Activated T-cell treated with anti-CD3 and anti-CD28 coated beads, Interleukin-2, amount 50 U/mL, for 24 hours (primary cell): ENCODE results near the gene KRT72.

Experiments
- DNase-seq: peaks from one replicate; pipeline ENCODE4 v3.0.0-alpha.2; 2020
- H3K27ac Mint-ChIP-seq: 2 replicates; pipeline ENCODE4 v1.8.0; 2020; ENCODE audit warnings: mild to moderate bottlenecking, mixed read lengths
- H3K27me3 Mint-ChIP-seq: 2 replicates; pipeline ENCODE4 v1.8.0; 2020; ENCODE audit warnings: mixed read lengths
- H3K36me3 Mint-ChIP-seq: 2 replicates; pipeline ENCODE4 v1.8.0; 2020; ENCODE audit warnings: low read depth, mixed read lengths
- H3K4me1 Mint-ChIP-seq: 2 replicates; pipeline ENCODE4 v1.8.0; 2020; ENCODE audit warnings: low read depth, mixed read lengths
- H3K4me3 Mint-ChIP-seq: 2 replicates; pipeline ENCODE4 v1.8.0; 2020; ENCODE audit warnings: mild to moderate bottlenecking, moderate library complexity, mixed read lengths
- H3K9me3 Mint-ChIP-seq: 2 replicates; pipeline ENCODE4 v1.8.0; 2020; ENCODE audit warnings: mixed read lengths

KRT72 gene

GRCh38 chr12:52634266-52635056 lies 33.2 kb upstream of the KRT72 start:
- Mint-ChIP-seq H3K4me3 (no peak overlapping the region), H3K27me3 (no peaks in the 10 kb centered on the region), H3K4me1 (peaks cover 58% of the 10 kb centered on the region), H3K9me3 (no peaks in the 10 kb centered on the region), H3K27ac (no peak overlapping the region), H3K36me3 (no peaks in the 10 kb centered on the region)
- DNase-seq = no peak

DNA sequence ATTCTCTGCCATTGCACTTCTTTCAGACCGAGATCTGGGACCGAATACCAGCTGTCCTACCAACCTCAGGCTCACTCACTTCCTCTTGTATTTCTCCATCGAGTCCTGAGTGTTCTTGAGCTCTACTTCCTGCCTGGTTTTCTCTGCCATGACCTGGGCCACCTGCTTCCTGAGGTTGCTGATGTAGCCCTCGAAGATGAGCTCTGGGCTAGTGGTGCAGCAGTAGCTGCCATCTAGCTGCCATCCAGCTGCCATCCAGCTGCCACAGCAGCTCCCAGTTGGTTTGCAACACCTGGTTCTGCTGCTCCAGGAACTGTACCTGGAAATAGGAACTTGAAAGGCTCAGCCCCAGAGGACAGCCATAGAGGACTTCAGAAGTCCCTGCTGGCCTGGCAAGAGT lies 32.1 kb upstream of the KRT72 start:
- Mint-ChIP-seq H3K27ac (peak overlapping the region; percentile 26), H3K4me1 (peaks cover 60% of the 10 kb centered on the region), H3K27me3 (no peaks in the 10 kb centered on the region), H3K36me3 (no peaks in the 10 kb centered on the region), H3K4me3 (no peak overlapping the region), H3K9me3 (no peaks in the 10 kb centered on the region)
- DNase-seq = no peak

GRCh38 chr12:52632656-52633055 lies 31.4 kb upstream of the KRT72 start:
- no peak for DNase-seq
- no peaks in the 10 kb centered on the region for H3K27me3 Mint-ChIP-seq
- peaks cover 61% of the 10 kb centered on the region for H3K4me1 Mint-ChIP-seq
- H3K9me3 Mint-ChIP-seq = no peaks in the 10 kb centered on the region
- H3K36me3 Mint-ChIP-seq = no peaks in the 10 kb centered on the region
- H3K27ac Mint-ChIP-seq = no peak overlapping the region
- H3K4me3 Mint-ChIP-seq = no peak overlapping the region

GRCh38 chr12:52631676-52632459 lies 30.6 kb upstream of the KRT72 start:
- H3K27me3 Mint-ChIP-seq = no peaks in the 10 kb centered on the region
- H3K4me1 Mint-ChIP-seq = peaks cover 64% of the 10 kb centered on the region
- H3K9me3 Mint-ChIP-seq = no peaks in the 10 kb centered on the region
- no peak for DNase-seq
- H3K36me3 Mint-ChIP-seq = no peaks in the 10 kb centered on the region
- H3K4me3 Mint-ChIP-seq = no peak overlapping the region
- H3K27ac Mint-ChIP-seq = no peak overlapping the region

DNA sequence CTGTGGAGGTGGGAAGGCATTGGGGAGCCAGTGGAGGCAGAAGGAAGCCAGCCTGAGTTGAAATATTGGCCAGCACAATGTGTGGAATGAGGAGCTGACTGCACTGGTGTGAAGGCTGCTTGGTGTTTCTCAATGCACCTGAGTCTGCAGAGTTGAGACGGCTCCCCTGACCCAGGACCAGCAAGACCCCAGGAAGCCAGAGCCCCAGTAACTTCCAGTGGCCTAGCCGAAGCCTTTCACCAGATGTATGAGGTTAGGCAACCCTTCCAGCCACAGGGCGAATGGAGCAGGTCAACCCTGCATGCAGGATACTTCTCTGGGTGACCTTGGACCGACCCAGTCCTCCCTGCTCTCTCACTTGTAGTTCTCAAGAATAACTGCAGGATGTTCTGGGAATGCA lies 30.0 kb upstream of the KRT72 start:
- Mint-ChIP-seq H3K27ac (no peak overlapping the region), H3K27me3 (no peaks in the 10 kb centered on the region), H3K4me1 (peaks cover 61% of the 10 kb centered on the region), H3K9me3 (no peaks in the 10 kb centered on the region), H3K36me3 (no peaks in the 10 kb centered on the region), H3K4me3 (no peak overlapping the region)
- DNase-seq = no peak

- peaks cover 62% of the 10 kb centered on the region for H3K4me1 Mint-ChIP-seq
- H3K9me3 Mint-ChIP-seq = no peaks in the 10 kb centered on the region
- no peak for DNase-seq
- no peaks in the 10 kb centered on the region for H3K27me3 Mint-ChIP-seq
- H3K4me3 Mint-ChIP-seq = no peak overlapping the region
- H3K36me3 Mint-ChIP-seq = no peaks in the 10 kb centered on the region
- H3K27ac Mint-ChIP-seq = no peak overlapping the region
These were observed 29.4 kb upstream of the KRT72 start for GRCh38 chr12:52630599-52631200.

DNA sequence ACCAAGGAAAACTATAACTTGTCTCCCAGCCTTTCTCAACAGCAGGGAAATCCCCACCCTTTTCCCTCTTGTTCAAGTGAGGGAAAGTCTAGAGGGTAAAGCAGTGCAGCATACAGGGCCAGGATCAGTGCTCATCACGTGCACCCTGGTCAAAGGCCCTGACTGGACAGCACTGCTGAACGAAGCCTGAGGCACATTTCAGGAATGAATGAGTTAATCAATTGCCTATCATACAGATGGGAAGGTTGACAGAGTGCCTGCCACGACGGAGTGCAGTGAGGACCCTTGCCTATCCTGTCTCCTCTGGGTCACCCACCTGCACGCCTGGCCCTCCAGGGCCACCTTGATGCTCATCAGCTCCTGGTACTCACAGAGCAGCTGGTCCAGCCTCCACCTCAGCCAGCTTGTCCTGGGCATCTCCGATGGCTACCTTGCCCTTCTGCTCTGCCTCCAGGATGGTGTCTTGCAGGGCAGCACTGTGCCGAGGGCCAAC lies 28.8 kb upstream of the KRT72 start:
- no peaks in the 10 kb centered on the region for H3K9me3 Mint-ChIP-seq
- DNase-seq = no peak

DNA sequence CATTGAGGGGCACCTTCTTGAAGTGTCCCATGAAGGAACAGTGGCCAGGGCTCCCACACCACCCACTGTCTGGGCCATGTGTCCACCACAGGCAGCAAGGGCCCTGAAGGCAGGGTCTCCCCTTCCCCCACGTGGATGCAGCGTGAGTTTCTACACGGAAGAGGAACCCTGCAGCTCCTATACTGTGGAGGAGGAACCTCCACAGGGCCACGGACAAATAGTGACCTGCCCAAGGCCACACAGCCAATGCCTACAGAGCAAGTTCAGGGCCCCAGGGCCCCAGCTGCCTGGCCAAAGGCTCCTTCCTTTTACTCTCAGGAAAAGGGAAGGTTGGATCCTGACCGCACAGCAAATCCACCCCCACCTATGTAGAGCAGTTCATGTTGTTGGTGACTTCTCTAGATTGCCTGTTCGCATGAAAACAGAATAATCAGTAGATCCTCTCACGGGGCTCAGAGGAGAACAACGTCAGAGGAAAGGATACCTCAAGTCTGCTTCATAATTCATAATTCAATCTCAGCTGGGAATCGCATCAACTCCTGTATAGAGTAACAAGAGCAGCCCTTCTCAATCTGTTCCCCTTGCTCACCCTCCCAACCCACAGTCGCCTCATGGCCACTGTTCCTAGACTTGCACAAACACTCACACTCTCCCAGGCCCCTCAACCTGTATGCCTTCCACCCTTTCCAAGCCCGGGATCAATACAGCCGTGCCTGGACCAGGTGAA lies 28.2 kb upstream of the KRT72 start:
- H3K4me3 Mint-ChIP-seq = no peak overlapping the region
- peaks cover 60% of the 10 kb centered on the region for H3K4me1 Mint-ChIP-seq
- no peaks in the 10 kb centered on the region for H3K9me3 Mint-ChIP-seq

More for the DNA sequence above, 28.8 kb upstream of the KRT72 start:
- no peaks in the 10 kb centered on the region for H3K27me3 Mint-ChIP-seq
- H3K4me3 Mint-ChIP-seq = no peak overlapping the region
- no peak overlapping the region for H3K27ac Mint-ChIP-seq
- peaks cover 62% of the 10 kb centered on the region for H3K4me1 Mint-ChIP-seq
- no peaks in the 10 kb centered on the region for H3K36me3 Mint-ChIP-seq

DNA sequence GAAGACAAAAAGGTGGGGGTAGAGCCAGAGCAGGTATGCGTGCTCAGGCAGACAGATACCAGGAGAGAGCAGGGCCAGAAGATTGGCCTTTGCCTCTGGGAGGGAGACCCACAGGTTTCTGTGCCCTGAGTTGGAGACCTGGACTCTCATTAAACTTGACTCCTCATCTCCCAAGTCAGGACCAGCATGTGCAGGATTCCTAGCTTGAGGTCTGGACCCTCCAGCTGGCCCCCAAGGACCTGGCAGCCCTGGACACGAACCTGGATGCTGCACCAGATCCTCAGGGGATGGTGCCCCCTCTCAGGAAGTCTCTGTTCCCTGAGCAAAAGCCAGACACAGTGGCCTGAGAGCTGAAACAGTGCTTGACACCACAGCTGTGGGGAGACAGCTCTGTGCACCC lies 27.6 kb upstream of the KRT72 start:
- no peak overlapping the region for H3K4me3 Mint-ChIP-seq
- peaks cover 54% of the 10 kb centered on the region for H3K4me1 Mint-ChIP-seq
- no peak overlapping the region for H3K27ac Mint-ChIP-seq
- H3K27me3 Mint-ChIP-seq = no peaks in the 10 kb centered on the region
- DNase-seq = no peak
- no peaks in the 10 kb centered on the region for H3K9me3 Mint-ChIP-seq
- no peaks in the 10 kb centered on the region for H3K36me3 Mint-ChIP-seq

More for the DNA sequence above, 28.2 kb upstream of the KRT72 start:
- Mint-ChIP-seq H3K36me3 (no peaks in the 10 kb centered on the region), H3K27me3 (no peaks in the 10 kb centered on the region), H3K27ac (no peak overlapping the region)
- no peak for DNase-seq

DNA sequence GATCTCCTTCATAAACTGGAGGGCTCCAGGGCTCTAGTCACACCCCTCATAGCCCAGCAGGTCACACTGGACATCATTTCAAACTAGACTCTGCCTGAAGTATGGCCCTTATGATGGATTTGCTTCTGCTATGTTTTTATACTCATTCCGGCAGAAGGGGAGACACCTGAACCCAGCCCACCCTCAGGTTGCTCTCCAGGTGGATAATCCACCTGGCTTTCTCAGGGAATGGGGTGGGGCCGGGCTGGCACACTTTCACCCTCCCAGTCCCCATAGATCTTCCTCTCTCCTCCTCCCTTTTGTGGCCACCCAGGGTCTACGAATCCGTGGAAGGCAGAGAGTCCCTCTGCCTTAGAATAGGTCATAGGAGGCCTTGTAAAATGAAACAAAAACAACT lies 26.8 kb upstream of the KRT72 start:
- Mint-ChIP-seq H3K4me1 (peaks cover 47% of the 10 kb centered on the region), H3K36me3 (no peaks in the 10 kb centered on the region), H3K27ac (no peak overlapping the region), H3K27me3 (no peaks in the 10 kb centered on the region), H3K9me3 (no peaks in the 10 kb centered on the region), H3K4me3 (no peak overlapping the region)
- no peak for DNase-seq

DNA sequence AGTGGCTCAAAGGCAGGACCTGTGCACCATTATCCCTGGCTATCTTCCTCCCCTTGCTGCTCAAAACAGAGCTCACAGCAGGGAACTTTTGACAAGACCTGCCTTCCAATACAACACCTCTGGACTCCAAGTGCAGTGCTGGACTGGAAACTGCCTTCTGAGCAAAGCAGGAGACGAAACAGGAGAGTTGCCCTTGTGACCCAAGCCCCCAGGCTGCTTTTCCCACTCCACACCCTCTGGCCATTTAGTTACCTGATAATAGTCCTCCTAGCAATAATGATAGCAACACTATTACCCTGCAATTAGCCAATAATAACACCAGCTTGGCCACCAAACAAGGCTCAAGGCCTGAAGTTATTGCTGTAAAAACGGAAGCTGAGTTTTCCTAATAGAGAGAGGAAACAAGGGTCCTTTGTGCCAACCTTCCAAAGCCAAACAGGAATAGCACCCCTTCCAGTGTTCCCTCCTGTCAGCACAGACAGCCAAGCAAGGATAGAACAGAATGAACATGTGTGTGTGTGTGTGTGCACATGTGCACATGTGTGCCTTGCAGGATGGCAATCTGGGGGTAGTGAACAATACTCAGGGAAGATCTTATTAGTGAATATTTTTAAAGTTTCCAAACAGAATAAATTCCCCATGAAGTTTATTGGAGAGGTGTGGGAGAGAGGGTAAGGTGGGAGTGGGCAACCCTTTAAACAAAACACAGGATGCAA lies 26.3 kb upstream of the KRT72 start:
- Mint-ChIP-seq H3K27ac (no peak overlapping the region), H3K4me1 (peaks cover 42% of the 10 kb centered on the region), H3K4me3 (no peak overlapping the region), H3K27me3 (no peaks in the 10 kb centered on the region), H3K9me3 (no peaks in the 10 kb centered on the region), H3K36me3 (no peaks in the 10 kb centered on the region)
- DNase-seq = no peak

DNA sequence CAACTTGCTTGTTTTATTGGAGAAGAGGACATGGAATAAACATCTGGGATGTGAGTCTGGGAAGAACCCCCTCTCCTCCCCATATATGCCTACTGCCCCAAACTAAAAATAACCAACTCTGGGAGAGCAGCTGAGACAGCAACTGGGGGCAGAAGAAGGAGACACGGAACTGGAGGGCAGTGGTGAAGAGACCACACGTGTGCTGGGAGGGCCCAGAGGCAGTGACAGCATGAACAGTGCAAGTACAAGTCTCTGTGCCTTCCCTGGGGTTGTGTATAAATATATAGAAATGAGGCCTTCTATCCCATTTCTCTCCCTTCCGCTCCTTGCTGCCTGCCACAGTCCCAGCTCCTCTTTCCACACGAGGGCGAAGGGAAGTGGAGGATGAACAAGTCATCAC lies 21.1 kb upstream of the KRT72 start:
- no peaks in the 10 kb centered on the region for H3K9me3 Mint-ChIP-seq
- no peak overlapping the region for H3K27ac Mint-ChIP-seq
- H3K36me3 Mint-ChIP-seq = no peaks in the 10 kb centered on the region
- no peaks in the 10 kb centered on the region for H3K27me3 Mint-ChIP-seq
- DNase-seq = no peak
- H3K4me3 Mint-ChIP-seq = no peak overlapping the region
- peaks cover 26% of the 10 kb centered on the region for H3K4me1 Mint-ChIP-seq

- H3K4me3 Mint-ChIP-seq = no peak overlapping the region
- no peak for DNase-seq
- peaks cover 50% of the 10 kb centered on the region for H3K4me1 Mint-ChIP-seq
- no peaks in the 10 kb centered on the region for H3K9me3 Mint-ChIP-seq
- H3K27ac Mint-ChIP-seq = no peak overlapping the region
- H3K36me3 Mint-ChIP-seq = no peaks in the 10 kb centered on the region
- no peaks in the 10 kb centered on the region for H3K27me3 Mint-ChIP-seq
These were observed 17.6 kb upstream of the KRT72 start for GRCh38 chr12:52618866-52619265.

- H3K27ac Mint-ChIP-seq = no peak within 1 kb of the TSS
- H3K4me1 Mint-ChIP-seq = peaks cover 57% of the 10 kb centered on the region
- H3K4me3 Mint-ChIP-seq = no peak within 1 kb of the TSS
- no peaks in the 10 kb centered on the region for H3K9me3 Mint-ChIP-seq
- no peak for DNase-seq
- no peaks in the 10 kb centered on the region for H3K36me3 Mint-ChIP-seq
- no peaks in the 10 kb centered on the region for H3K27me3 Mint-ChIP-seq
These were observed 17.0 kb upstream of the KRT72 start, which contains the start of gene KRT73 for GRCh38 chr12:52618216-52618615. Gene KRT73 (minus strand): TSS chr12:52618559. CDS start chr12:52618524, 35 bp downstream.
